Adrenal gland (tissue), 5 donors: ENCODE measurements around the gene VWA1.

Source experiments
- POLR2A ChIP-seq, 2 donors: fragments of 450-650 bp; IDR thresholded peaks; one replicate each; pipeline ENCODE4 v1.6.1; 2017; ENCODE audit warnings: antibody characterized with exemption in 2 of 2, mild to moderate bottlenecking in 2 of 2, moderate library complexity in 1 of 2
- TF ChIP-seq, protein P1 (sequence below), 6 experiments: fragments of 450-650 bp in 4 of 6; fragments of 200-600 bp in 2 of 6; sonication (generic) in 1 of 6; IDR thresholded peaks; 1 replicate in 5 of 6; 2 replicates in 1 of 6; pipeline versions ENCODE4 v1.5.1 to v1.8.0; 2016 to 2021; ENCODE audit warnings: antibody characterized with exemption in 6 of 6, mild to moderate bottlenecking in 2 of 6, moderate library complexity in 1 of 6
- donor health status: DM: no; HTN: no; CAD: no.

DNA sequence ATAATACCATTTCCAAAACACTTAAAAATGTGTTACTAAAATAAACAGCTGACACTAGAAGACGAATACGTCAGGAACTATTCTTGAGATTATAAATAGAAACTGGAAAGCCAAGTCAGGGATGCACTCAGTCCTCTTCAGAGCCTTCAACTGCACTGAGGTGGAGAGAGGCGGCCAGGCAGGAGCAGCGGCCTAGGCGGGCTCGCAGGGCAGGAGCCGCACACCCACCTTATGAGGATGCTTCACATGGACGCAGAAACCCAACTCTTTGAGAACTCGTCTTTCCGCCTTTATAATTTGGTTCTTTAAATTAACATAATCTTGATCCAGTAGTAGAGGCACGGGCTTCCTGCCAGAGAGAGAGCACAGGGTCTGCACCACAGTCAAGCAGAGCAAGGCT, 40.3 kb upstream of the VWA1 start:
- TF ChIP-seq, protein P1, sequence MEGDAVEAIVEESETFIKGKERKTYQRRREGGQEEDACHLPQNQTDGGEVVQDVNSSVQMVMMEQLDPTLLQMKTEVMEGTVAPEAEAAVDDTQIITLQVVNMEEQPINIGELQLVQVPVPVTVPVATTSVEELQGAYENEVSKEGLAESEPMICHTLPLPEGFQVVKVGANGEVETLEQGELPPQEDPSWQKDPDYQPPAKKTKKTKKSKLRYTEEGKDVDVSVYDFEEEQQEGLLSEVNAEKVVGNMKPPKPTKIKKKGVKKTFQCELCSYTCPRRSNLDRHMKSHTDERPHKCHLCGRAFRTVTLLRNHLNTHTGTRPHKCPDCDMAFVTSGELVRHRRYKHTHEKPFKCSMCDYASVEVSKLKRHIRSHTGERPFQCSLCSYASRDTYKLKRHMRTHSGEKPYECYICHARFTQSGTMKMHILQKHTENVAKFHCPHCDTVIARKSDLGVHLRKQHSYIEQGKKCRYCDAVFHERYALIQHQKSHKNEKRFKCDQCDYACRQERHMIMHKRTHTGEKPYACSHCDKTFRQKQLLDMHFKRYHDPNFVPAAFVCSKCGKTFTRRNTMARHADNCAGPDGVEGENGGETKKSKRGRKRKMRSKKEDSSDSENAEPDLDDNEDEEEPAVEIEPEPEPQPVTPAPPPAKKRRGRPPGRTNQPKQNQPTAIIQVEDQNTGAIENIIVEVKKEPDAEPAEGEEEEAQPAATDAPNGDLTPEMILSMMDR (IDR thresholded peaks at IDR 0.05) = no peak
- no peak for TF ChIP-seq POLR2A (IDR thresholded peaks at IDR 0.05)
